Measurements from ENCODE around the gene CCR4. TPM values are rescaled to one million over a fixed set of nuclear protein-coding genes. Genes with fewer than 3 reads are reported as not detected.

CCR4 gene
- total and polyA plus RNA-seq, 2 experiments from 2014 or later: not detected

- H3K9ac ChIP-seq: no peak overlapping the region
- H3K4me2 ChIP-seq (ENCODE audit: unreplicated experiment): no peak overlapping the region
- H3K27ac ChIP-seq: no peak overlapping the region
- no peaks in the 10 kb centered on the region for H4K20me1 ChIP-seq (ENCODE audit: insufficient read depth)
- peaks cover 8% of the 10 kb centered on the region; the same call in 1 of the 2 replicates for H3F3A ChIP-seq (ENCODE audit: insufficient read depth)
- no peak for DNase-seq
- H3K9me2 ChIP-seq (ENCODE audit: insufficient read depth): no peaks in the 10 kb centered on the region
- 0 out of 2 replicates have a peak, but pooled peaks cover 5% of the 10 kb centered on the region for H3K27me3 ChIP-seq (replicated peaks; ENCODE audit: insufficient read depth)
- H3K4me1 ChIP-seq (ENCODE audit: insufficient read depth): peaks cover 17% of the 10 kb centered on the region
- H3K36me3 ChIP-seq (ENCODE audit: low read depth): no peaks in the 10 kb centered on the region
- no peak for TF ChIP-seq EZH2 (IDR thresholded peaks at IDR 0.05; ENCODE audit: insufficient read depth, poor library complexity, severe bottlenecking)
- no peak for TF ChIP-seq EZH2phosphoT487 (IDR thresholded peaks at IDR 0.05; ENCODE audit: insufficient read depth, low read depth)
- no peak overlapping the region for H2AFZ ChIP-seq
- WGBS, 2 experiments (ENCODE audit: low coverage in 1 of 2, low lambda C conversion rate in 2 of 2, missing lambda C conversion rate in 2 of 2): 95 to 96% methylated on average over 1 of the region's 1 CpG
- in situ Hi-C loops (cut with MboI): no loop called here
- no peak overlapping the region for H3K4me3 ChIP-seq
- H3K9me3 ChIP-seq (ENCODE audit: low read depth): no peaks in the 10 kb centered on the region
- H3K79me2 ChIP-seq (ENCODE audit: insufficient read depth): no peaks in the 10 kb centered on the region
Observed at GRCh38 chr3:32912046-32912445, 39.4 kb upstream of the CCR4 start.

- no peaks in the 10 kb centered on the region for H3K9me3 ChIP-seq (ENCODE audit: low read depth)
- 2 to 4% methylated on average over 7 of the region's 7 CpGs for WGBS, 2 experiments (ENCODE audit: low coverage in 1 of 2, low lambda C conversion rate in 2 of 2, missing lambda C conversion rate in 2 of 2)
Observed at GRCh38 chr3:32913790-32914446, 37.5 kb upstream of the CCR4 start.

GRCh38 chr3:32919920-32920319 is 31.5 kb upstream of the CCR4 start:
- H3K4me1 ChIP-seq (ENCODE audit: insufficient read depth): no peaks in the 10 kb centered on the region; the same call in 1 of the 2 replicates
- no peak overlapping the region for H2AFZ ChIP-seq
- 60 to 61% methylated on average over 2 of the region's 2 CpGs for WGBS, 2 experiments (ENCODE audit: low coverage in 1 of 2, low lambda C conversion rate in 2 of 2, missing lambda C conversion rate in 2 of 2)
- no peaks in the 10 kb centered on the region for H3K79me2 ChIP-seq (ENCODE audit: insufficient read depth)
- TF ChIP-seq EZH2 (IDR thresholded peaks at IDR 0.05; ENCODE audit: insufficient read depth, poor library complexity, severe bottlenecking): no peak
- TF ChIP-seq EZH2phosphoT487 (IDR thresholded peaks at IDR 0.05; ENCODE audit: insufficient read depth, low read depth): no peak
- H3K9ac ChIP-seq: no peak overlapping the region
- no peak overlapping the region for H3K4me2 ChIP-seq (ENCODE audit: unreplicated experiment)
- peaks cover 2% of the 10 kb centered on the region; the same call in 1 of the 2 replicates for H3K27me3 ChIP-seq (replicated peaks; ENCODE audit: insufficient read depth)
- no peaks in the 10 kb centered on the region for H3K36me3 ChIP-seq (ENCODE audit: low read depth)
- no peak overlapping the region for H3K27ac ChIP-seq
- no peaks in the 10 kb centered on the region for H4K20me1 ChIP-seq (ENCODE audit: insufficient read depth)
- DNase-seq: no peak
- in situ Hi-C loops (cut with MboI): no loop called here
- 0 out of 2 replicates have a peak, but pooled peaks cover 4% of the 10 kb centered on the region for H3F3A ChIP-seq (ENCODE audit: insufficient read depth)
- H3K9me2 ChIP-seq (ENCODE audit: insufficient read depth): no peaks in the 10 kb centered on the region
- no peak overlapping the region for H3K4me3 ChIP-seq
- no peaks in the 10 kb centered on the region for H3K9me3 ChIP-seq (ENCODE audit: low read depth)

More at GRCh38 chr3:32913790-32914446, 37.5 kb upstream of the CCR4 start:
- H3K4me2 ChIP-seq (ENCODE audit: unreplicated experiment): peak overlapping the region; percentile 54
- H3K27me3 ChIP-seq (replicated peaks; ENCODE audit: insufficient read depth): no peaks in the 10 kb centered on the region
- peaks cover 8% of the 10 kb centered on the region; the same call in 1 of the 2 replicates for H3F3A ChIP-seq (ENCODE audit: insufficient read depth)
- H3K4me3 ChIP-seq: peak overlapping the region; percentile 16; the same call in 1 of the 2 replicates
- peak overlapping the region; percentile 59 for H3K27ac ChIP-seq
- no peaks in the 10 kb centered on the region for H3K79me2 ChIP-seq (ENCODE audit: insufficient read depth)
- H3K4me1 ChIP-seq (ENCODE audit: insufficient read depth): peaks cover 17% of the 10 kb centered on the region
- in situ Hi-C loops (cut with MboI): no loop called here
- no peaks in the 10 kb centered on the region for H3K36me3 ChIP-seq (ENCODE audit: low read depth)
- no peaks in the 10 kb centered on the region for H3K9me2 ChIP-seq (ENCODE audit: insufficient read depth)
- peak overlapping the region; percentile 35 for H3K9ac ChIP-seq
- H4K20me1 ChIP-seq (ENCODE audit: insufficient read depth): no peaks in the 10 kb centered on the region
- TF ChIP-seq EZH2phosphoT487 (IDR thresholded peaks at IDR 0.05; ENCODE audit: insufficient read depth, low read depth) (no peak), EZH2 (IDR thresholded peaks at IDR 0.05; ENCODE audit: insufficient read depth, poor library complexity, severe bottlenecking) (no peak)
- peak; percentile 85 for DNase-seq
- peak overlapping the region; percentile 35 for H2AFZ ChIP-seq

- no peak for DNase-seq
- Histone ChIP-seq H3F3A (ENCODE audit: insufficient read depth) (0 out of 2 replicates have a peak, but pooled peaks cover 4% of the 10 kb centered on the region), H3K36me3 (ENCODE audit: low read depth) (no peaks in the 10 kb centered on the region), H3K27me3 (replicated peaks; ENCODE audit: insufficient read depth) (peaks cover 11% of the 10 kb centered on the region), H4K20me1 (ENCODE audit: insufficient read depth) (no peaks in the 10 kb centered on the region), H2AFZ (no peak overlapping the region), H3K4me3 (no peak overlapping the region), H3K27ac (no peak overlapping the region), H3K79me2 (ENCODE audit: insufficient read depth) (no peaks in the 10 kb centered on the region), H3K4me1 (ENCODE audit: insufficient read depth) (no peaks in the 10 kb centered on the region; the same call in 1 of the 2 replicates), H3K4me2 (ENCODE audit: unreplicated experiment) (no peak overlapping the region), H3K9me2 (ENCODE audit: insufficient read depth) (no peaks in the 10 kb centered on the region), H3K9me3 (ENCODE audit: low read depth) (no peaks in the 10 kb centered on the region), H3K9ac (no peak overlapping the region)
- in situ Hi-C loops (cut with MboI): no loop called here
- TF ChIP-seq EZH2 (IDR thresholded peaks at IDR 0.05; ENCODE audit: insufficient read depth, poor library complexity, severe bottlenecking) (no peak), EZH2phosphoT487 (IDR thresholded peaks at IDR 0.05; ENCODE audit: insufficient read depth, low read depth) (no peak)
- 62 to 64% methylated on average over 7 of the region's 7 CpGs for WGBS, 2 experiments (ENCODE audit: low coverage in 1 of 2, low lambda C conversion rate in 2 of 2, missing lambda C conversion rate in 2 of 2)
Observed at GRCh38 chr3:32922078-32922477, 29.4 kb upstream of the CCR4 start.

Measured in GM23248 (cell line).